Measurements from ENCODE around the gene AKAP4.

Gene AKAP4

GRCh38 chrX:50200907-50201306 is at the start of gene AKAP4:
Gene AKAP4, minus strand, starts transcription at chrX:50201007. Its CDS starts 118 bp downstream, at chrX:50200889.
- DNase-seq = no peak

GRCh38 chrX:50211510-50211909 is 10.7 kb upstream of the AKAP4 start:
- no peak for DNase-seq

- no peak for DNase-seq
These were observed 5.9 kb upstream of the AKAP4 start for GRCh38 chrX:50206753-50207152.

- peak; percentile 58 to 78 (median 66) for DNase-seq
These were observed 3.6 kb upstream of the AKAP4 start, which contains the start of gene CCNB3 for GRCh38 chrX:50204364-50204899. Gene CCNB3, plus strand, starts transcription at chrX:50204765. Its CDS starts 80,399 bp downstream, at chrX:50285164.

GRCh38 chrX:50202539-50202938 is 1.7 kb upstream of the AKAP4 start:
- no peak for DNase-seq

- DNase-seq = no peak
These were observed 2.5 kb downstream of the AKAP4 start for GRCh38 chrX:50198348-50198747.

GRCh38 chrX:50188859-50189600 is 11.8 kb downstream of the AKAP4 start:
- DNase-seq = no peak

- no peak for DNase-seq
These were observed 16.9 kb downstream of the AKAP4 start for GRCh38 chrX:50183891-50184290.

GRCh38 chrX:50180073-50180940 is 20.5 kb downstream of the AKAP4 start:
- DNase-seq = no peak

GRCh38 chrX:50169717-50170116 is 31.1 kb downstream of the AKAP4 start:
- no peak for DNase-seq

- no peak for DNase-seq
These were observed 32.5 kb downstream of the AKAP4 start for GRCh38 chrX:50168241-50168687.

GRCh38 chrX:50167366-50167765 is 33.4 kb downstream of the AKAP4 start:
- no peak for DNase-seq

- no peak for DNase-seq
These were observed 35.1 kb downstream of the AKAP4 start for GRCh38 chrX:50165727-50166126.

GRCh38 chrX:50161127-50161526 is 39.7 kb downstream of the AKAP4 start:
- DNase-seq = no peak

GRCh38 chrX:50158593-50158992 is 42.2 kb downstream of the AKAP4 start:
- DNase-seq = no peak

- DNase-seq = no peak
These were observed 43.2 kb downstream of the AKAP4 start for GRCh38 chrX:50157545-50158135.

GRCh38 chrX:50154429-50154828 is 46.4 kb downstream of the AKAP4 start:
- DNase-seq = no peak

GRCh38 chrX:50152456-50152855 is 48.4 kb downstream of the AKAP4 start:
- no peak for DNase-seq

GRCh38 chrX:50147972-50148371 is 52.8 kb downstream of the AKAP4 start:
- DNase-seq = no peak
